ENCODE results near the gene LIPE.

LIPE gene

GRCh38 chr19:42368765-42369164, 58.4 kb downstream of the LIPE start:
- TF ChIP-seq ZNF565 (CRISPR knock-in tag; conservative IDR thresholded peaks at IDR 0.05; ENCODE audit: low read depth), result no peak
- TF ChIP-seq SNAI2 (CRISPR knock-in tag; IDR thresholded peaks at IDR 0.05), result no peak
- no peak for ATAC-seq

DNA sequence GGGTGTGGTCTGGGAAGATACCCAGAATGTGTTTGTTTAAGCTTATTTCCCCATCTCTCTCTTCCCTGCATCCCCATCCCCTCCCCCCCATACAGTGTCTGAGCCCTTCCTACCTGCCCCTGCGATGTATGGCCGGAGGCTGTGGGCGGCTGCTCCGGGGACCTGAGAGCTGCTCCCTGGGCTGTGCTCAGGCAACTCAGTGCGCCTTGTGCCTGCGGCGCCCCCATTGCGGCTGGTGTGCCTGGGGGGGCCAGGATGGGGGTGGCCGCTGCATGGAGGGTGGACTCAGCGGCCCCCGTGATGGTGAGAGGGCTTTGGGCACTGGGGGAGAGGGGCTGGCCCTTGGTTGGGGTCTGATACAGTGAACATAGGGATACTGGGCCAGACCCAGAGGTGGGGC, 58.8 kb downstream of the LIPE start:
- no peak for ATAC-seq
- no peak for TF ChIP-seq ZNF70 (CRISPR knock-in tag; IDR thresholded peaks at IDR 0.05)
- TF ChIP-seq ZNF565 (CRISPR knock-in tag; conservative IDR thresholded peaks at IDR 0.05; ENCODE audit: low read depth), result no peak
- TF ChIP-seq SNAI2 (CRISPR knock-in tag; IDR thresholded peaks at IDR 0.05), result no peak
- no peak for TF ChIP-seq TOX (CRISPR knock-in tag; IDR thresholded peaks at IDR 0.05; ENCODE audit: borderline replicate concordance)
- no peak for TF ChIP-seq ESRRG (CRISPR knock-in tag; IDR thresholded peaks at IDR 0.05)
- TF ChIP-seq ISL1 (CRISPR knock-in tag; IDR thresholded peaks at IDR 0.05), result no peak
- no peak for TF ChIP-seq ARNTL (CRISPR knock-in tag; IDR thresholded peaks at IDR 0.05; ENCODE audit: borderline replicate concordance, low read depth)
- no peak for TF ChIP-seq ZNF8 (CRISPR knock-in tag; IDR thresholded peaks at IDR 0.05)
- TF ChIP-seq BACH2 (CRISPR knock-in tag; IDR thresholded peaks at IDR 0.05; ENCODE audit: borderline replicate concordance), result no peak
- TF ChIP-seq ZFP3 (CRISPR knock-in tag; IDR thresholded peaks at IDR 0.05), result no peak
- TF ChIP-seq, protein P1, sequence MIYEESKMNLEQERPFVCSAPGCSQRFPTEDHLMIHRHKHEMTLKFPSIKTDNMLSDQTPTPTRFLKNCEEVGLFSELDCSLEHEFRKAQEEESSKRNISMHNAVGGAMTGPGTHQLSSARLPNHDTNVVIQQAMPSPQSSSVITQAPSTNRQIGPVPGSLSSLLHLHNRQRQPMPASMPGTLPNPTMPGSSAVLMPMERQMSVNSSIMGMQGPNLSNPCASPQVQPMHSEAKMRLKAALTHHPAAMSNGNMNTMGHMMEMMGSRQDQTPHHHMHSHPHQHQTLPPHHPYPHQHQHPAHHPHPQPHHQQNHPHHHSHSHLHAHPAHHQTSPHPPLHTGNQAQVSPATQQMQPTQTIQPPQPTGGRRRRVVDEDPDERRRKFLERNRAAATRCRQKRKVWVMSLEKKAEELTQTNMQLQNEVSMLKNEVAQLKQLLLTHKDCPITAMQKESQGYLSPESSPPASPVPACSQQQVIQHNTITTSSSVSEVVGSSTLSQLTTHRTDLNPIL (CRISPR knock-in tag; IDR thresholded peaks at IDR 0.05; ENCODE audit: low read depth), result no peak
- TF ChIP-seq RARB (CRISPR knock-in tag; IDR thresholded peaks at IDR 0.05), result no peak
- no peak for TF ChIP-seq TCF4 (CRISPR knock-in tag; IDR thresholded peaks at IDR 0.05; ENCODE audit: borderline replicate concordance)
- TF ChIP-seq ZFP30 (CRISPR knock-in tag; IDR thresholded peaks at IDR 0.05), result no peak
- no peak for TF ChIP-seq CSDC2 (CRISPR knock-in tag; IDR thresholded peaks at IDR 0.05)
- no peak for TF ChIP-seq ZC3H10 (CRISPR knock-in tag; IDR thresholded peaks at IDR 0.05)

DNA sequence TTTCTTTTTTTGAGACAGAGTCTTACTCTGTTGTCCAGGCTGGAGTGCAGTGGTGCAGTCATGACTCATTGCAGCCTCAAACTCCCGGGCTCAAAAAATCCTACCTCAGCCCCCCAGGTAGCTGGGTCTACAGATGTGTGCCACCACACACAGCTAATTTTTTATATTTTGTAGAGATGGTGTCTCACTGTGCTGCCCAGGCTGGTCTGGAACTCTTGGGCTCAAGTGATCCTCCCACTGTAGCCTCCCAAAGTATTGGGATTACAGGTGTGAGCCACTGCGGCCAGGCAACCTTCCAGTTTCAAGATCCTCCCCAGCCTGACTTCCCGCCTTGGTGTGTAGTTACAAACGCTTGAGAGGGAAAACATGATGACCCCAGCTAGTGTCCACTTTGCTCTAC, 59.3 kb downstream of the LIPE start:
- TF ChIP-seq ESRRG (CRISPR knock-in tag; IDR thresholded peaks at IDR 0.05) (no peak), ZFP30 (CRISPR knock-in tag; IDR thresholded peaks at IDR 0.05) (no peak), ZNF565 (CRISPR knock-in tag; conservative IDR thresholded peaks at IDR 0.05; ENCODE audit: low read depth) (no peak), ISL1 (CRISPR knock-in tag; IDR thresholded peaks at IDR 0.05) (no peak), RARB (CRISPR knock-in tag; IDR thresholded peaks at IDR 0.05) (no peak), GLIS3 (CRISPR knock-in tag; IDR thresholded peaks at IDR 0.05) (no peak), TCF4 (CRISPR knock-in tag; IDR thresholded peaks at IDR 0.05; ENCODE audit: borderline replicate concordance) (no peak)
- no peak for ATAC-seq

DNA sequence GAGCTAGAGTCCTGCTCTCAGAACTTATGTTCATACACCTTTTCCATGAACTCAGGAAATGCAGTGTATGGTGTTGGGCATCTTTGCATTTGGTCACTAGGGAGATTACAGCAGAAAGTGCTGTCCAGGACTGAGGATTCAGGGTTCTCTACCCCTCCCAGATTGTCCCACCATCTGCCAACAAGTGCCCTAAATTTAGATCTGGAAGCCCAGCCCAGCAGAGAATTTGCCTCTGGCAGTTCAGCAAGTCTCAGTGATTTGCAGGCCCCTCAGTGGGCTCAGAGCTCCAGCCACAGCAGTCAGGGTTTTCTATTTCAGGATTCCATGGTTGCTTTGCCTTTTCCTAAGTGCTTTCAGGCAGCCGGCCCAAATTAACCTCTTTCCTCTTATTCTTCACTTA, 60.5 kb downstream of the LIPE start:
- ATAC-seq, result no peak
- no peak for TF ChIP-seq OSR1 (CRISPR knock-in tag; IDR thresholded peaks at IDR 0.05)
- TF ChIP-seq, protein P2, sequence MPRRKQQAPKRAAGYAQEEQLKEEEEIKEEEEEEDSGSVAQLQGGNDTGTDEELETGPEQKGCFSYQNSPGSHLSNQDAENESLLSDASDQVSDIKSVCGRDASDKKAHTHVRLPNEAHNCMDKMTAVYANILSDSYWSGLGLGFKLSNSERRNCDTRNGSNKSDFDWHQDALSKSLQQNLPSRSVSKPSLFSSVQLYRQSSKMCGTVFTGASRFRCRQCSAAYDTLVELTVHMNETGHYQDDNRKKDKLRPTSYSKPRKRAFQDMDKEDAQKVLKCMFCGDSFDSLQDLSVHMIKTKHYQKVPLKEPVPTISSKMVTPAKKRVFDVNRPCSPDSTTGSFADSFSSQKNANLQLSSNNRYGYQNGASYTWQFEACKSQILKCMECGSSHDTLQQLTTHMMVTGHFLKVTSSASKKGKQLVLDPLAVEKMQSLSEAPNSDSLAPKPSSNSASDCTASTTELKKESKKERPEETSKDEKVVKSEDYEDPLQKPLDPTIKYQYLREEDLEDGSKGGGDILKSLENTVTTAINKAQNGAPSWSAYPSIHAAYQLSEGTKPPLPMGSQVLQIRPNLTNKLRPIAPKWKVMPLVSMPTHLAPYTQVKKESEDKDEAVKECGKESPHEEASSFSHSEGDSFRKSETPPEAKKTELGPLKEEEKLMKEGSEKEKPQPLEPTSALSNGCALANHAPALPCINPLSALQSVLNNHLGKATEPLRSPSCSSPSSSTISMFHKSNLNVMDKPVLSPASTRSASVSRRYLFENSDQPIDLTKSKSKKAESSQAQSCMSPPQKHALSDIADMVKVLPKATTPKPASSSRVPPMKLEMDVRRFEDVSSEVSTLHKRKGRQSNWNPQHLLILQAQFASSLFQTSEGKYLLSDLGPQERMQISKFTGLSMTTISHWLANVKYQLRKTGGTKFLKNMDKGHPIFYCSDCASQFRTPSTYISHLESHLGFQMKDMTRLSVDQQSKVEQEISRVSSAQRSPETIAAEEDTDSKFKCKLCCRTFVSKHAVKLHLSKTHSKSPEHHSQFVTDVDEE (CRISPR knock-in tag; IDR thresholded peaks at IDR 0.05), result no peak
- TF ChIP-seq CSDC2 (CRISPR knock-in tag; IDR thresholded peaks at IDR 0.05), result no peak
- TF ChIP-seq, protein P3, sequence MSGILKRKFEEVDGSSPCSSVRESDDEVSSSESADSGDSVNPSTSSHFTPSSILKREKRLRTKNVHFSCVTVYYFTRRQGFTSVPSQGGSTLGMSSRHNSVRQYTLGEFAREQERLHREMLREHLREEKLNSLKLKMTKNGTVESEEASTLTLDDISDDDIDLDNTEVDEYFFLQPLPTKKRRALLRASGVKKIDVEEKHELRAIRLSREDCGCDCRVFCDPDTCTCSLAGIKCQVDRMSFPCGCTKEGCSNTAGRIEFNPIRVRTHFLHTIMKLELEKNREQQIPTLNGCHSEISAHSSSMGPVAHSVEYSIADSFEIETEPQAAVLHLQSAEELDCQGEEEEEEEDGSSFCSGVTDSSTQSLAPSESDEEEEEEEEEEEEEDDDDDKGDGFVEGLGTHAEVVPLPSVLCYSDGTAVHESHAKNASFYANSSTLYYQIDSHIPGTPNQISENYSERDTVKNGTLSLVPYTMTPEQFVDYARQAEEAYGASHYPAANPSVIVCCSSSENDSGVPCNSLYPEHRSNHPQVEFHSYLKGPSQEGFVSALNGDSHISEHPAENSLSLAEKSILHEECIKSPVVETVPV (CRISPR knock-in tag; IDR thresholded peaks at IDR 0.05), result no peak
- no peak for TF ChIP-seq BACH2 (CRISPR knock-in tag; IDR thresholded peaks at IDR 0.05; ENCODE audit: borderline replicate concordance)
- TF ChIP-seq TCF4 (CRISPR knock-in tag; IDR thresholded peaks at IDR 0.05; ENCODE audit: borderline replicate concordance), result no peak
- no peak for TF ChIP-seq ZFP30 (CRISPR knock-in tag; IDR thresholded peaks at IDR 0.05)
- TF ChIP-seq ESRRG (CRISPR knock-in tag; IDR thresholded peaks at IDR 0.05), result no peak
- no peak for TF ChIP-seq RARB (CRISPR knock-in tag; IDR thresholded peaks at IDR 0.05)
- no peak for TF ChIP-seq ARNTL (CRISPR knock-in tag; IDR thresholded peaks at IDR 0.05; ENCODE audit: borderline replicate concordance, low read depth)
- TF ChIP-seq, protein P4, sequence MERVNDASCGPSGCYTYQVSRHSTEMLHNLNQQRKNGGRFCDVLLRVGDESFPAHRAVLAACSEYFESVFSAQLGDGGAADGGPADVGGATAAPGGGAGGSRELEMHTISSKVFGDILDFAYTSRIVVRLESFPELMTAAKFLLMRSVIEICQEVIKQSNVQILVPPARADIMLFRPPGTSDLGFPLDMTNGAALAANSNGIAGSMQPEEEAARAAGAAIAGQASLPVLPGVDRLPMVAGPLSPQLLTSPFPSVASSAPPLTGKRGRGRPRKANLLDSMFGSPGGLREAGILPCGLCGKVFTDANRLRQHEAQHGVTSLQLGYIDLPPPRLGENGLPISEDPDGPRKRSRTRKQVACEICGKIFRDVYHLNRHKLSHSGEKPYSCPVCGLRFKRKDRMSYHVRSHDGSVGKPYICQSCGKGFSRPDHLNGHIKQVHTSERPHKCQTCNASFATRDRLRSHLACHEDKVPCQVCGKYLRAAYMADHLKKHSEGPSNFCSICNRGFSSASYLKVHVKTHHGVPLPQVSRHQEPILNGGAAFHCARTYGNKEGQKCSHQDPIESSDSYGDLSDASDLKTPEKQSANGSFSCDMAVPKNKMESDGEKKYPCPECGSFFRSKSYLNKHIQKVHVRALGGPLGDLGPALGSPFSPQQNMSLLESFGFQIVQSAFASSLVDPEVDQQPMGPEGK (CRISPR knock-in tag; IDR thresholded peaks at IDR 0.05; ENCODE audit: borderline replicate concordance), result no peak
- no peak for TF ChIP-seq POU6F1 (CRISPR knock-in tag; IDR thresholded peaks at IDR 0.05; ENCODE audit: borderline replicate concordance, low read depth)
- TF ChIP-seq ZNF8 (CRISPR knock-in tag; IDR thresholded peaks at IDR 0.05), result no peak
- TF ChIP-seq SNAI2 (CRISPR knock-in tag; IDR thresholded peaks at IDR 0.05), result no peak
- TF ChIP-seq, protein P1 (CRISPR knock-in tag; IDR thresholded peaks at IDR 0.05; ENCODE audit: low read depth), result no peak
- no peak for TF ChIP-seq ISL1 (CRISPR knock-in tag; IDR thresholded peaks at IDR 0.05)
- no peak for TF ChIP-seq GLIS3 (CRISPR knock-in tag; IDR thresholded peaks at IDR 0.05)
